Measurements from ENCODE around the gene KRT37. TPM values are rescaled to one million over a fixed set of nuclear protein-coding genes. Genes with fewer than 3 reads are reported as not detected.

Gene KRT37
- total RNA-seq, 1 experiment from 2014 or later = not detected

DNA sequence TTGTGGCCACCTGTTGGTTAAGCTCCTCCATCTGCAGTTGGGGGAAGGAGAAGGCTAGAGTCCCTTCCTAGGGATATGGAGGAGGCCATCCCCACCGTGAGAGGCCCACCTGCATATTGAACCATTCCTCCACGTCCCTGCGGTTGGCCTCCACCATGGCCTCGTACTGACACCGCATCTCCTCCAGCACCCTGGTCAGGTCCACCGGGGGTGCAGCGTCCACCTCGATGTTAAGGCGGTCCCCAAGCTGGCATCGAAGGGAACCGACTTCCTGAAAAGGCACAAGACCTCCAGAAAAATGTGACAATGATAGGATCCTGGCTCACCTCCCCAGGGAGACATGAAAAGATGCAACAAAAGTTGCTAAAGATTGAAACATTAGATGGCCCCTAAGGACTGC lies 39.8 kb upstream of the KRT37 start:
- TF ChIP-seq TCF7L2 (IDR thresholded peaks at IDR 0.05; ENCODE audit: low read depth, low read length) = no peak
- TF ChIP-seq, protein P1, sequence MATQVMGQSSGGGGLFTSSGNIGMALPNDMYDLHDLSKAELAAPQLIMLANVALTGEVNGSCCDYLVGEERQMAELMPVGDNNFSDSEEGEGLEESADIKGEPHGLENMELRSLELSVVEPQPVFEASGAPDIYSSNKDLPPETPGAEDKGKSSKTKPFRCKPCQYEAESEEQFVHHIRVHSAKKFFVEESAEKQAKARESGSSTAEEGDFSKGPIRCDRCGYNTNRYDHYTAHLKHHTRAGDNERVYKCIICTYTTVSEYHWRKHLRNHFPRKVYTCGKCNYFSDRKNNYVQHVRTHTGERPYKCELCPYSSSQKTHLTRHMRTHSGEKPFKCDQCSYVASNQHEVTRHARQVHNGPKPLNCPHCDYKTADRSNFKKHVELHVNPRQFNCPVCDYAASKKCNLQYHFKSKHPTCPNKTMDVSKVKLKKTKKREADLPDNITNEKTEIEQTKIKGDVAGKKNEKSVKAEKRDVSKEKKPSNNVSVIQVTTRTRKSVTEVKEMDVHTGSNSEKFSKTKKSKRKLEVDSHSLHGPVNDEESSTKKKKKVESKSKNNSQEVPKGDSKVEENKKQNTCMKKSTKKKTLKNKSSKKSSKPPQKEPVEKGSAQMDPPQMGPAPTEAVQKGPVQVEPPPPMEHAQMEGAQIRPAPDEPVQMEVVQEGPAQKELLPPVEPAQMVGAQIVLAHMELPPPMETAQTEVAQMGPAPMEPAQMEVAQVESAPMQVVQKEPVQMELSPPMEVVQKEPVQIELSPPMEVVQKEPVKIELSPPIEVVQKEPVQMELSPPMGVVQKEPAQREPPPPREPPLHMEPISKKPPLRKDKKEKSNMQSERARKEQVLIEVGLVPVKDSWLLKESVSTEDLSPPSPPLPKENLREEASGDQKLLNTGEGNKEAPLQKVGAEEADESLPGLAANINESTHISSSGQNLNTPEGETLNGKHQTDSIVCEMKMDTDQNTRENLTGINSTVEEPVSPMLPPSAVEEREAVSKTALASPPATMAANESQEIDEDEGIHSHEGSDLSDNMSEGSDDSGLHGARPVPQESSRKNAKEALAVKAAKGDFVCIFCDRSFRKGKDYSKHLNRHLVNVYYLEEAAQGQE (IDR thresholded peaks at IDR 0.05; ENCODE audit: insufficient read depth in 1 of 2, low read depth in 2 of 2, low read length in 1 of 2) = peak in 1 of 2 experiments; percentile 53; a peak in 1 of 4 replicates
- TF ChIP-seq, protein P2, sequence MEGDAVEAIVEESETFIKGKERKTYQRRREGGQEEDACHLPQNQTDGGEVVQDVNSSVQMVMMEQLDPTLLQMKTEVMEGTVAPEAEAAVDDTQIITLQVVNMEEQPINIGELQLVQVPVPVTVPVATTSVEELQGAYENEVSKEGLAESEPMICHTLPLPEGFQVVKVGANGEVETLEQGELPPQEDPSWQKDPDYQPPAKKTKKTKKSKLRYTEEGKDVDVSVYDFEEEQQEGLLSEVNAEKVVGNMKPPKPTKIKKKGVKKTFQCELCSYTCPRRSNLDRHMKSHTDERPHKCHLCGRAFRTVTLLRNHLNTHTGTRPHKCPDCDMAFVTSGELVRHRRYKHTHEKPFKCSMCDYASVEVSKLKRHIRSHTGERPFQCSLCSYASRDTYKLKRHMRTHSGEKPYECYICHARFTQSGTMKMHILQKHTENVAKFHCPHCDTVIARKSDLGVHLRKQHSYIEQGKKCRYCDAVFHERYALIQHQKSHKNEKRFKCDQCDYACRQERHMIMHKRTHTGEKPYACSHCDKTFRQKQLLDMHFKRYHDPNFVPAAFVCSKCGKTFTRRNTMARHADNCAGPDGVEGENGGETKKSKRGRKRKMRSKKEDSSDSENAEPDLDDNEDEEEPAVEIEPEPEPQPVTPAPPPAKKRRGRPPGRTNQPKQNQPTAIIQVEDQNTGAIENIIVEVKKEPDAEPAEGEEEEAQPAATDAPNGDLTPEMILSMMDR (IDR thresholded peaks at IDR 0.05) = no peak
- peaks cover 17% of the 10 kb centered on the region for H3K4me1 ChIP-seq (ENCODE audit: control insufficient read depth, insufficient read depth, low read length)
- no peaks in the 10 kb centered on the region for H3K27me3 ChIP-seq (ENCODE audit: control insufficient read depth, insufficient read depth, low read length)
- peak overlapping the region; percentile 85 for H3K27ac ChIP-seq (ENCODE audit: low read length)
- intact Hi-C loops (cut with micrococcal nuclease; ENCODE audit: unreplicated experiment) (no loop called here), in situ Hi-C loops (cut with HindIII; ENCODE audit: low pct_unique_long_range_greater_than_20kb, low sequenced_read_pairs) (no loop called here)
- BruUV-seq (replicated peaks) = no TSS peak
- no peak overlapping the region for H3K4me3 ChIP-seq (ENCODE audit: low read depth in 2 of 2, low read length in 2 of 2)
- H3K36me3 ChIP-seq (ENCODE audit: control insufficient read depth, insufficient read depth, low read length) = no peaks in the 10 kb centered on the region
- peaks cover 8% of the 10 kb centered on the region; the same call in 1 of the 2 replicates for H3K9me3 ChIP-seq (ENCODE audit: control insufficient read depth, insufficient read depth, low read depth, low read length)
- POLR2A ChIA-PET = interaction anchor here (0.7 kb wide), 1 partner anchor 10 kb away, joined by 3 read pairs; no protein-coding TSS in a partner anchor
- CTCF ChIA-PET = no interaction called here
- DNase-seq (ENCODE audit: low read depth, low spot score) = no peak
- no peak for ATAC-seq

GRCh38 chr17:41463746-41464145 lies 39.4 kb upstream of the KRT37 start:
- no peaks in the 10 kb centered on the region for H3K36me3 ChIP-seq (ENCODE audit: control insufficient read depth, insufficient read depth, low read length)
- no peak overlapping the region for H3K4me3 ChIP-seq (ENCODE audit: low read depth in 2 of 2, low read length in 2 of 2)
- ATAC-seq (no peak), DNase-seq (ENCODE audit: low read depth, low spot score) (no peak)
- peak overlapping the region; percentile 85 for H3K27ac ChIP-seq (ENCODE audit: low read length)
- ChIA-PET POLR2A (interaction anchor here (0.7 kb wide), 1 partner anchor 10 kb away, joined by 3 read pairs; no protein-coding TSS in a partner anchor), CTCF (no interaction called here)
- H3K9me3 ChIP-seq (ENCODE audit: control insufficient read depth, insufficient read depth, low read depth, low read length) = peaks cover 5% of the 10 kb centered on the region; the same call in 1 of the 2 replicates
- peaks cover 17% of the 10 kb centered on the region for H3K4me1 ChIP-seq (ENCODE audit: control insufficient read depth, insufficient read depth, low read length)
- H3K27me3 ChIP-seq (ENCODE audit: control insufficient read depth, insufficient read depth, low read length) = no peaks in the 10 kb centered on the region
- no TSS peak for BruUV-seq (replicated peaks)
- intact Hi-C loops (cut with micrococcal nuclease; ENCODE audit: unreplicated experiment) = no loop called here
- TF ChIP-seq SIN3A (IDR thresholded peaks at IDR 0.05; ENCODE audit: borderline replicate concordance, insufficient read depth, low read depth, low read length) (no peak), TCF7L2 (IDR thresholded peaks at IDR 0.05; ENCODE audit: low read depth, low read length) (no peak), POLR2AphosphoS5 (IDR thresholded peaks at IDR 0.05; ENCODE audit: low read depth, low read length) (no peak)
- TF ChIP-seq, protein P2 (IDR thresholded peaks at IDR 0.05) = no peak
- TF ChIP-seq, protein P1 (IDR thresholded peaks at IDR 0.05; ENCODE audit: insufficient read depth in 1 of 2, low read depth in 2 of 2, low read length in 1 of 2) = no peak
- in situ Hi-C loops (cut with HindIII; ENCODE audit: low pct_unique_long_range_greater_than_20kb, low sequenced_read_pairs) = no loop called here
